ENCODE measurements around the gene IL1A.

The IL1A gene

GRCh38 chr2:112737542-112738232 is 46.6 kb downstream of the IL1A start:
- in situ Hi-C loops (cut with HindIII; ENCODE audit: low pct_ligation_motif_present, low pct_unique_long_range_greater_than_20kb, low sequenced_read_pairs) = no loop called here
- no peak for DNase-seq

DNA sequence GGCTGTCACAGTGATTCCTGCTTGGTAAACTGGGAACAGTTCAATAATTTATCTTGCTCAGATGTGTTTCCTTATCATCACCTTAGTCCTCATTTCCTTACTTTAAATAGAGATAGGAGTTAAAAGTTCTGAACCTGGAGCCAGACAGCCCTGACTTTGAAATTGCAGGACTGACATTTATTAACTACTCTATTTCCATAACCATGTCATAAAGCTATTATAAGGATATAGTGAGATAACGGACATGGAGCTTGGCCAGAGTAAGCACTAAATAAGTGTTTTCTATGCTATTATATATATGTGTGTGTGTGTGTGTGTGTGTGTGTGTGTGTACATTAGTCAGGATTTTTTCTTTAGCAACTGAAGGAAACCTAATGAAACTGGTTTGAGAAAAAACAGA is 50.4 kb downstream of the IL1A start:
- no peak for DNase-seq
- in situ Hi-C loops (cut with HindIII; ENCODE audit: low pct_ligation_motif_present, low pct_unique_long_range_greater_than_20kb, low sequenced_read_pairs) = no loop called here

DNA sequence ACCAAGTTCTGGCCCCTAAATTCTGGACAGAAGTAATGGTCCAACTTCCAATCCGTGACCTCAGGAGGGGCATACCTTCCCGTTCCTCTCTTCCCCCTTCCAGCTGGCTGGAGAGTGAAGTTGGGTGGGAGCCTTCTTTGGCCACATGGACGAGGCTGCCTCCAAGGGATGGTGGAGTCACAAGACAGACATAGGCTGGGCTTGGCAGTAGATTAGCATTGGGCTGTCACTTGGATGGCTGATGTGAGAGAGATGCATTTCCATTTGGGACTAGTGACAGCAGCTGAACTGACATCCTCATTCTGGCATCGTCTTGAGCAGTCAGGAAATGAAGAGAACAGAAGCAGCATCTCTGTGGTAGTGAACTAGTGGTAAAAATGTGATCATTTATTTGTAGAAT is 50.8 kb downstream of the IL1A start:
- no peak for DNase-seq
- in situ Hi-C loops (cut with HindIII; ENCODE audit: low pct_ligation_motif_present, low pct_unique_long_range_greater_than_20kb, low sequenced_read_pairs) = no loop called here

- DNase-seq = no peak
- in situ Hi-C loops (cut with HindIII; ENCODE audit: low pct_ligation_motif_present, low pct_unique_long_range_greater_than_20kb, low sequenced_read_pairs) = no loop called here
Observed at GRCh38 chr2:112731479-112731878, 52.8 kb downstream of the IL1A start.

DNA sequence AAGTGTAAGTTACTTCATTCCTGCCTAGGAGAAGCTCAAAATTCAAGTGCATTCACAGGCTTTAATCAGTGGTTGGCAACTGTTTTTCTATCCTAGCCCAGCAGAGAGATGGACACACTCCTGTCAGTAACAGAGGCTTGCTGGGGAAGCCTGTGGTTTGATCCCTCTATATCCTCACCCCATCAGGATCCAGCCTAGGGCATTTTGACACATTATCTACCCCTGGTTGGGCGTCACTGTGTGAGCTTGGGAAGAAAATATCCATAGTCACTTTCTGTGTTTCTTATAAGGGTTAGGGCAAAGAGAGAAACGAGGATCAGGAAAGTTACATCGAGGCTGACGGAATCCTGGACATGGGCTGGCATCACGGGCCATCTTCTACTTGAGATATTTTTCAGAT is 53.5 kb downstream of the IL1A start:
- in situ Hi-C loops (cut with HindIII; ENCODE audit: low pct_ligation_motif_present, low pct_unique_long_range_greater_than_20kb, low sequenced_read_pairs) = no loop called here
- no peak for DNase-seq

GRCh38 chr2:112730216-112730615 is 54.1 kb downstream of the IL1A start:
- no peak for DNase-seq
- in situ Hi-C loops (cut with HindIII; ENCODE audit: low pct_ligation_motif_present, low pct_unique_long_range_greater_than_20kb, low sequenced_read_pairs) = no loop called here

DNA sequence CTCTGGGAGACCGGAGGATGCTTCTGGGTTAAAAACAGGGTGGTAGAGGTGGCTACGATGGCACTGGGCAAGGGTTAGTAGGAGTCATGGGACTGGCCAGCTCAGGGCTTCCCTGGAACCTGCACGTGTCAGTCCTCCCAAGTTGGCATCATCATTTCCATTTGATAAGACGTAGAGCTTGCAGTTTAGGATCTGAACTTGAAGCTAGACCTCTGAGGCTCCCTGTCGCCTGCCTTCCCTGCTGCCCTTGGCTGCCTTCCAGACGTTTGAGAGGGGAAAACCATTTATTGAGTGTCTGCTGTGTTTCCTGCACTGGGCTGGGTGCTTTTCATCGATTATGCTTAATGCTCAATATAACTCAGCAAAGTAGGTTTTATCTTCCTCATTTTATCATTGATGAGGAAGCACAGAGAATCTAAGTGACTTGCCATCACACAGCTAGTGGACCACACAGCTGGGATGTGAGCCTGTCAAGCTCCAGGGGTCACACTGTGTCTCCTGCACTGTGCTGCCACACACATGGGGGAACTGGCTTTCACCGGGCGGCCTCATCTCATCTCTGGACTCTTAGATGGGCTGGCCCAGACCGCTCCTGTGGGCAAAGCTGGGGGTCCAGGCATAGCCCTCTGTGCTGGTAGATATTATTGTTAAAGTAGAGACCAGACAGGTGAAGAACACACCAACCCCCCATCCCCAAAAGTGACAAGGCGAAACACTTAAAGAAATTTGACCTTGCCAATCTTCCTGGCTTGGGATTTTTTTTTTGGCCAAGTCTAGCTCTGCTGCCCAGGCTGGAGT is 55.7 kb downstream of the IL1A start:
- in situ Hi-C loops (cut with HindIII; ENCODE audit: low pct_ligation_motif_present, low pct_unique_long_range_greater_than_20kb, low sequenced_read_pairs) = no loop called here
- DNase-seq = no peak

- no peak for DNase-seq
- in situ Hi-C loops (cut with HindIII; ENCODE audit: low pct_ligation_motif_present, low pct_unique_long_range_greater_than_20kb, low sequenced_read_pairs) = no loop called here
Observed at GRCh38 chr2:112728029-112728362, 56.3 kb downstream of the IL1A start.

DNA sequence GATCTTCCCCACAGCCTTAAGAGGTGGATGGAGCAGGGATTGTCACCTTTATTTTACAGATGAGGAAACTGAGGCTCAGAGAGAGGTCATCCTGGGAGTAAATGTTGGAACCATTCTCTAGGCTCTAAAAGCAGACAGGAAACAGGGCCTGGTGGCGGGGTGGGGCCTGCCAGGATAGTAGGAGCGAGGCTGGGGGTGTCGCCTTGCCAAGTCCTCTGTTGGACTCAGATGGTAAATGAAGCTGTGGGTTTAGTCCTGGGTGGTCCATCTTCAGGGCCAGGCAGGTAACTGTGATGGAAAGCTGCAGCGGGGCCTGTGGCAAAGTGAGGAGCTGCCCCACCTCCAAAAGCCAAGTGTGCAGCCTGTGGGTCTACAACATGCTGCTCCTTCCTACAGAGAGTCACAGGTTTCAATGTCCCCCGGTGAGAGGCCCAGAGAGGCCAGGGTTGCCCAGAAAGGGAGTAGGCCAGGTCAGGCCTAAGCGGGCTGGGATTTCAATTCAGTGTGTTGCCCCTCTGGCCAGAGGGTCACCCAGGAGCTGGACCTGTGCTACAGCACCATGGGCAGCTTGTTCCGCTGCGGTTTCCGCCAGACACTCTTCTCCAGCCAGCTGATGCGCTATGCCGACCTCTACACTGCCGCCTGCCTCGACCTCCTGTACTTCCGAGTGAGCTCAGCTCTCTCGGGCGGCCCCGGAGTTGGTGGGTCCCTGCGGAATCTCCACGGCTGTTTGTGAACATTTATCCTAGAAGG is 56.8 kb downstream of the IL1A start:
- no peak for DNase-seq
- in situ Hi-C loops (cut with HindIII; ENCODE audit: low pct_ligation_motif_present, low pct_unique_long_range_greater_than_20kb, low sequenced_read_pairs) = no loop called here

- DNase-seq = peak; percentile 94
- in situ Hi-C loops (cut with HindIII; ENCODE audit: low pct_ligation_motif_present, low pct_unique_long_range_greater_than_20kb, low sequenced_read_pairs) = no loop called here
Observed at GRCh38 chr2:112726487-112727190, 57.7 kb downstream of the IL1A start.

GRCh38 chr2:112725545-112726457 is 58.5 kb downstream of the IL1A start:
- DNase-seq = no peak
- in situ Hi-C loops (cut with HindIII; ENCODE audit: low pct_ligation_motif_present, low pct_unique_long_range_greater_than_20kb, low sequenced_read_pairs) = no loop called here

GRCh38 chr2:112724591-112725525 is 59.4 kb downstream of the IL1A start:
- in situ Hi-C loops (cut with HindIII; ENCODE audit: low pct_ligation_motif_present, low pct_unique_long_range_greater_than_20kb, low sequenced_read_pairs) = no loop called here

GRCh38 chr2:112723995-112724394 is 60.3 kb downstream of the IL1A start:
- in situ Hi-C loops (cut with HindIII; ENCODE audit: low pct_ligation_motif_present, low pct_unique_long_range_greater_than_20kb, low sequenced_read_pairs) = no loop called here
- no peak for DNase-seq

More at GRCh38 chr2:112724591-112725525, 59.4 kb downstream of the IL1A start:
- DNase-seq = peak; percentile 58

Measured in ACHN (cell line).